DOHH2 (cell line): Measurements from ENCODE around the gene TMEM123.

ENCODE experiments used
- H3F3A ChIP-seq: fragments of 200-600 bp; sonication (generic), shearing (Covaris generic); 2 replicates; pipeline ENCODE4 v1.6.0; 2016; ENCODE audit warnings: antibody characterized with exemption, mild to moderate bottlenecking; ENCODE audit not compliant: control insufficient read depth, insufficient read depth
- H3K27ac ChIP-seq: fragments of 200-600 bp; sonication (generic); 2 replicates; pipeline ENCODE4 v1.5.1; 2014; ENCODE audit warnings: low read depth, mild to moderate bottlenecking, low read length, moderate library complexity
- H3K27me3 ChIP-seq: fragments of 200-600 bp; sonication (generic); 2 replicates; pipeline ENCODE4 v1.6.1; 2014; ENCODE audit warnings: mild to moderate bottlenecking, low read length, mixed read lengths; ENCODE audit not compliant: control insufficient read depth
- H3K36me3 ChIP-seq: fragments of 200-600 bp; sonication (generic); 2 replicates; pipeline ENCODE4 v1.6.1; 2014; ENCODE audit warnings: mild to moderate bottlenecking, low read length, moderate library complexity, mixed read lengths; ENCODE audit not compliant: control insufficient read depth
- H3K4me1 ChIP-seq: fragments of 200-600 bp; sonication (generic); 2 replicates; pipeline ENCODE4 v1.6.1; 2014; ENCODE audit warnings: mild to moderate bottlenecking, low read length, mixed read lengths; ENCODE audit not compliant: control insufficient read depth
- H3K4me2 ChIP-seq: fragments of 200-600 bp; sonication (generic); 2 replicates; pipeline ENCODE4 v1.6.0; 2014; ENCODE audit warnings: mild to moderate bottlenecking, low read length, moderate library complexity
- H3K4me3 ChIP-seq: fragments of 200-600 bp; sonication (generic); 2 replicates; pipeline ENCODE4 v1.5.1; 2014; ENCODE audit warnings: mild to moderate bottlenecking, low read length, mixed read lengths
- H3K79me2 ChIP-seq: fragments of 200-600 bp; sonication (generic); 2 replicates; pipeline ENCODE4 v1.6.1; 2014; ENCODE audit warnings: mild to moderate bottlenecking, low read length, mixed read lengths; ENCODE audit not compliant: control insufficient read depth
- H3K9me2 ChIP-seq: fragments of 200-600 bp; sonication (generic); replicated peaks from 2 replicates; pipeline ENCODE4 v1.6.1; 2014; ENCODE audit warnings: mild to moderate bottlenecking, low read length, mixed read lengths; ENCODE audit not compliant: control insufficient read depth
- H3K9me3 ChIP-seq: fragments of 200-600 bp; sonication (generic); 2 replicates; pipeline ENCODE4 v1.6.1; 2014; ENCODE audit warnings: antibody characterized with exemption, low read length, mixed read lengths; ENCODE audit not compliant: control insufficient read depth, insufficient read depth
- H4K20me1 ChIP-seq: fragments of 200-600 bp; sonication (generic); 2 replicates; pipeline ENCODE4 v1.6.0; 2014; ENCODE audit warnings: low read depth, mild to moderate bottlenecking, antibody characterized with exemption, low read length, moderate library complexity; ENCODE audit not compliant: control insufficient read depth, insufficient read depth
- EZH2phosphoT487 ChIP-seq: fragments of 200-600 bp; sonication (generic); IDR thresholded peaks from 2 replicates; pipeline ENCODE4 v1.6.1; 2017; ENCODE audit warnings: borderline replicate concordance, mild to moderate bottlenecking, antibody characterized with exemption, low read length, moderate library complexity, mixed read lengths
- TF ChIP-seq, protein P1 (sequence below): fragments of 200-600 bp; sonication (generic); IDR thresholded peaks from one replicate; pipeline ENCODE4 v1.5.1; 2014; ENCODE audit warnings: antibody characterized with exemption, mild to moderate bottlenecking, low read depth, low read length; ENCODE audit not compliant: poor library complexity, severe bottlenecking

Gene TMEM123

GRCh38 chr11:102494216-102494615, 41.7 kb upstream of the TMEM123 start:
- no peaks in the 10 kb centered on the region for H4K20me1 ChIP-seq
- H3K9me3 ChIP-seq: no peaks in the 10 kb centered on the region
- no peak overlapping the region for H3K4me3 ChIP-seq
- H3K27me3 ChIP-seq: no peaks in the 10 kb centered on the region
- no peaks in the 10 kb centered on the region for H3K36me3 ChIP-seq
- no peaks in the 10 kb centered on the region for H3K79me2 ChIP-seq
- TF ChIP-seq EZH2phosphoT487: no peak
- TF ChIP-seq, protein P1, sequence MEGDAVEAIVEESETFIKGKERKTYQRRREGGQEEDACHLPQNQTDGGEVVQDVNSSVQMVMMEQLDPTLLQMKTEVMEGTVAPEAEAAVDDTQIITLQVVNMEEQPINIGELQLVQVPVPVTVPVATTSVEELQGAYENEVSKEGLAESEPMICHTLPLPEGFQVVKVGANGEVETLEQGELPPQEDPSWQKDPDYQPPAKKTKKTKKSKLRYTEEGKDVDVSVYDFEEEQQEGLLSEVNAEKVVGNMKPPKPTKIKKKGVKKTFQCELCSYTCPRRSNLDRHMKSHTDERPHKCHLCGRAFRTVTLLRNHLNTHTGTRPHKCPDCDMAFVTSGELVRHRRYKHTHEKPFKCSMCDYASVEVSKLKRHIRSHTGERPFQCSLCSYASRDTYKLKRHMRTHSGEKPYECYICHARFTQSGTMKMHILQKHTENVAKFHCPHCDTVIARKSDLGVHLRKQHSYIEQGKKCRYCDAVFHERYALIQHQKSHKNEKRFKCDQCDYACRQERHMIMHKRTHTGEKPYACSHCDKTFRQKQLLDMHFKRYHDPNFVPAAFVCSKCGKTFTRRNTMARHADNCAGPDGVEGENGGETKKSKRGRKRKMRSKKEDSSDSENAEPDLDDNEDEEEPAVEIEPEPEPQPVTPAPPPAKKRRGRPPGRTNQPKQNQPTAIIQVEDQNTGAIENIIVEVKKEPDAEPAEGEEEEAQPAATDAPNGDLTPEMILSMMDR: no peak
- no peak overlapping the region for H3K27ac ChIP-seq
- H3K4me2 ChIP-seq: no peak overlapping the region
- peaks cover 26% of the 10 kb centered on the region for H3K4me1 ChIP-seq
- no peaks in the 10 kb centered on the region for H3F3A ChIP-seq
- H3K9me2 ChIP-seq: no peaks in the 10 kb centered on the region

- Histone ChIP-seq H3K36me3 (no peaks in the 10 kb centered on the region), H3K4me2 (no peak overlapping the region)
These were observed 41.0 kb upstream of the TMEM123 start for GRCh38 chr11:102493524-102493923.

DNA sequence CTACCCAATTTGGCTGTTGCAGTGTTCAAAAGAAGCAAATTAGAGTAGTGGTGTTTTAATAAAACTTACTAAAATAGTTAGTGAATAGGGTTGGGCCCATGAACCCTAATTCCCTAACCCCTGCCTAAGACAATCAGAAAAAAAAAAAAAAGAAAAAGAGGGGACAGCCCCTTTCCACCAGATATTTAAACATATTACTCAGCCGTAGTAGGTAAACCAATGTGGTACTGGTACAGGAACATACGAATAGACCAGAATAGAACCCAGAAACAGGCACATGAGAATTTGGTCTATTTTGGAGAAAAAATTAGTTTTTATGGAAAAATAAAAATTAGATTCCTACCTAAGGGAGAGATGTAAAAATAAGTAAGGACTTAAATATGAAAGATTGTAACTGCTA, 39.4 kb upstream of the TMEM123 start:
- Histone ChIP-seq H3K79me2 (no peaks in the 10 kb centered on the region), H3K4me2 (no peak overlapping the region), H3K9me3 (no peaks in the 10 kb centered on the region), H3K27ac (no peak overlapping the region), H3F3A (no peaks in the 10 kb centered on the region), H4K20me1 (no peaks in the 10 kb centered on the region), H3K4me1 (peaks cover 48% of the 10 kb centered on the region), H3K27me3 (no peaks in the 10 kb centered on the region), H3K36me3 (no peaks in the 10 kb centered on the region), H3K4me3 (no peak overlapping the region), H3K9me2 (no peaks in the 10 kb centered on the region)
- no peak for TF ChIP-seq EZH2phosphoT487
- TF ChIP-seq, protein P1: no peak

More at GRCh38 chr11:102493524-102493923, 41.0 kb upstream of the TMEM123 start:
- TF ChIP-seq, protein P1: no peak
- no peak for TF ChIP-seq EZH2phosphoT487
- H4K20me1 ChIP-seq: no peaks in the 10 kb centered on the region
- no peak overlapping the region for H3K4me3 ChIP-seq
- no peaks in the 10 kb centered on the region for H3K79me2 ChIP-seq
- no peaks in the 10 kb centered on the region for H3K9me3 ChIP-seq
- H3K4me1 ChIP-seq: peaks cover 33% of the 10 kb centered on the region
- H3K27ac ChIP-seq: no peak overlapping the region
- H3K9me2 ChIP-seq: no peaks in the 10 kb centered on the region
- H3F3A ChIP-seq: no peaks in the 10 kb centered on the region
- no peaks in the 10 kb centered on the region for H3K27me3 ChIP-seq
